SK-N-SH (cell line): ENCODE data around the gene ETS1. TPM values are rescaled to one million over a fixed set of nuclear protein-coding genes. Genes with fewer than 3 reads are reported as not detected.

ENCODE experiments used
- CTCF ChIA-PET: fragments of 300-600, 350-600 bp; formaldehyde crosslinking; extraction: SDS; loops from one replicate; lab custom pipeline; 2021; lab: Yijun Ruan, JAX
- POLR2A ChIA-PET: fragments of 350-600 bp; sonication (Branson Sonifier 250); formaldehyde crosslinking; extraction: SDS; loops from one replicate; lab custom pipeline; 2020; ENCODE audit warnings: antibody characterized with exemption, inconsistent platforms; lab: Yijun Ruan, JAX
- DNase-seq: peaks from one replicate; pipeline ENCODE4 v3.0.0; 2012
- H2AFZ ChIP-seq: fragments of 200-600 bp; sonication (generic); 2 replicates; pipeline ENCODE4 v1.8.1; 2016; ENCODE audit warnings: antibody characterized with exemption, mild to moderate bottlenecking, low read depth
- H3F3A ChIP-seq: fragments of 200-600 bp; sonication (generic); replicated peaks from 2 replicates; pipeline ENCODE3; 2016; ENCODE audit warnings: antibody characterized with exemption, mild to moderate bottlenecking; ENCODE audit not compliant: insufficient read depth
- H3K27ac ChIP-seq, 2 experiments: fragments of 200-500 bp in 1 of 2; fragments of 200-600 bp in 1 of 2; sonication (Bioruptor generic) in 1 of 2; sonication (generic), shearing (Covaris generic) in 1 of 2; 2 replicates each; pipeline versions ENCODE4 v1.5.1 to v1.6.1; 2014 to 2016; ENCODE audit warnings: low read depth in 2 of 2, inconsistent platforms in 1 of 2, low read length in 1 of 2, mild to moderate bottlenecking in 1 of 2, mixed read lengths in 1 of 2
- H3K27me3 ChIP-seq: fragments of 200-600 bp; sonication (generic), shearing (Covaris generic); 2 replicates; pipeline ENCODE4 v1.6.1; 2016; ENCODE audit warnings: mixed run types; ENCODE audit not compliant: insufficient read depth
- H3K36me3 ChIP-seq, 2 experiments: fragments of 200-500 bp in 1 of 2; fragments of 200-600 bp in 1 of 2; sonication (Bioruptor generic) in 1 of 2; sonication (generic) in 1 of 2; replicated peaks in 1 of 2; 2 replicates each; pipeline versions ENCODE3 to v1.5.1; 2014 to 2016; ENCODE audit warnings: low read length in 1 of 2, mild to moderate bottlenecking in 1 of 2; ENCODE audit not compliant: insufficient read depth in 2 of 2, control insufficient read depth in 1 of 2
- H3K4me1 ChIP-seq, 2 experiments: fragments of 200-500 bp in 1 of 2; fragments of 200-600 bp in 1 of 2; sonication (Bioruptor generic) in 1 of 2; sonication (generic), shearing (Covaris generic) in 1 of 2; 2 replicates each; pipeline versions ENCODE4 v1.5.1 to v1.6.1; 2014 to 2016; ENCODE audit warnings: low read depth in 1 of 2, low read length in 1 of 2, mixed run types in 1 of 2; ENCODE audit not compliant: insufficient read depth in 2 of 2, control insufficient read depth in 1 of 2
- H3K4me2 ChIP-seq: fragments of 200-600 bp; sonication (generic), shearing (Covaris generic); 2 replicates; pipeline ENCODE4 v1.6.1; 2017; ENCODE audit warnings: mixed run types
- H3K4me3 ChIP-seq, 2 experiments: fragments of 200-500 bp in 1 of 2; fragments of 200-600 bp in 1 of 2; sonication (Bioruptor generic) in 1 of 2; sonication (generic), shearing (Covaris generic) in 1 of 2; 2 replicates each; pipeline versions ENCODE4 v1.5.1 to v1.8.1; 2014 to 2016; ENCODE audit warnings: low read depth in 2 of 2, inconsistent platforms in 1 of 2, low read length in 1 of 2, mild to moderate bottlenecking in 1 of 2, mixed read lengths in 1 of 2, moderate library complexity in 1 of 2
- H3K79me2 ChIP-seq: fragments of 200-600 bp; sonication (generic); 2 replicates; pipeline ENCODE4 v1.8.1; 2017; ENCODE audit warnings: mild to moderate bottlenecking; ENCODE audit not compliant: insufficient read depth
- H3K9ac ChIP-seq: fragments of 200-600 bp; sonication (generic); 2 replicates; pipeline ENCODE4 v1.6.1; 2017; ENCODE audit warnings: mixed run types
- H3K9me2 ChIP-seq: fragments of 200-600 bp; sonication (generic); 2 replicates; pipeline ENCODE4 v1.6.1; 2017; ENCODE audit warnings: mixed run types
- H3K9me3 ChIP-seq: fragments of 200-600 bp; sonication (generic); 2 replicates; pipeline ENCODE4 v1.6.1; 2017; ENCODE audit warnings: mixed run types, mild to moderate bottlenecking, moderate library complexity
- H4K20me1 ChIP-seq: fragments of 200-600 bp; sonication (generic); 2 replicates; pipeline ENCODE4 v1.6.1; 2017; ENCODE audit warnings: mild to moderate bottlenecking, mixed run types; ENCODE audit not compliant: insufficient read depth
- CHD2 ChIP-seq: fragments of 150-350 bp; IDR thresholded peaks from 2 replicates; pipeline ENCODE4 v1.6.1; 2018; ENCODE audit warnings: low read length; ENCODE audit not compliant: partially characterized antibody
- CTCF ChIP-seq: fragments of 200-600 bp; sonication (generic); IDR thresholded peaks from 2 replicates; pipeline ENCODE4 v1.6.1; 2017; ENCODE audit warnings: antibody characterized with exemption, mild to moderate bottlenecking, moderate library complexity
- ELF1 ChIP-seq: IDR thresholded peaks from 2 replicates; pipeline ENCODE4 v1.4.0; 2012
- EZH2phosphoT487 ChIP-seq: fragments of 200-600 bp; sonication (generic); IDR thresholded peaks from 2 replicates; pipeline ENCODE4 v1.6.1; 2017; ENCODE audit warnings: low read depth, mixed run types, mild to moderate bottlenecking, antibody characterized with exemption, moderate library complexity, borderline replicate concordance
- GATA2 ChIP-seq: sonication (generic); formaldehyde crosslinking; IDR thresholded peaks from 2 replicates; pipeline ENCODE4 v1.5.0; 2020; ENCODE audit warnings: mild to moderate bottlenecking, missing genetic modification reagents
- JUND ChIP-seq: IDR thresholded peaks from 2 replicates; pipeline ENCODE4 v1.4.0; 2012
- MAX ChIP-seq: IDR thresholded peaks from 2 replicates; pipeline ENCODE4 v1.4.0; 2012; ENCODE audit warnings: low read depth
- MEF2A ChIP-seq: IDR thresholded peaks from 2 replicates; pipeline ENCODE4 v1.4.0; 2012; ENCODE audit warnings: low read depth, borderline replicate concordance
- MXI1 ChIP-seq: IDR thresholded peaks from 2 replicates; pipeline ENCODE4 v1.6.1; 2012; ENCODE audit warnings: mild to moderate bottlenecking, low read depth, low read length, improper control_type of control experiment
- PBX3 ChIP-seq: IDR thresholded peaks from 2 replicates; pipeline ENCODE4; 2012
- RAD21 ChIP-seq: IDR thresholded peaks from 2 replicates; pipeline ENCODE4 v1.6.1; 2012; ENCODE audit warnings: mild to moderate bottlenecking, low read length
- REST ChIP-seq: IDR thresholded peaks from 2 replicates; pipeline ENCODE4 v1.6.1; 2012; ENCODE audit warnings: mild to moderate bottlenecking, low read depth, low read length, moderate library complexity
- RXRA ChIP-seq: IDR thresholded peaks from 2 replicates; pipeline ENCODE4 v1.4.0; 2012; ENCODE audit warnings: low read depth, mild to moderate bottlenecking, borderline replicate concordance
- SIN3A ChIP-seq: IDR thresholded peaks from 2 replicates; pipeline ENCODE4 v1.6.1; 2012; ENCODE audit warnings: low read depth, mild to moderate bottlenecking, low read length, moderate library complexity, borderline replicate concordance
- SMC3 ChIP-seq: IDR thresholded peaks from 2 replicates; pipeline ENCODE4 v1.6.1; 2012; ENCODE audit warnings: low read depth, low read length, improper control_type of control experiment
- TEAD4 ChIP-seq: IDR thresholded peaks from 2 replicates; pipeline ENCODE4 v1.4.0; 2012; ENCODE audit warnings: mild to moderate bottlenecking, borderline replicate concordance; ENCODE audit not compliant: insufficient read depth
- YY1 ChIP-seq: IDR thresholded peaks from 2 replicates; pipeline ENCODE4 v1.4.0; 2012; ENCODE audit warnings: low read depth, mild to moderate bottlenecking
- WGBS: methylation state at CpG from one replicate; pipeline ENCODE4 v1.1.6; 2017; ENCODE audit warnings: low lambda C conversion rate; 5-methylcytosine and 5-hydroxymethylcytosine counted together
- polyA plus RNA-seq, 3 experiments: library from polyadenylated mRNA; depleted of rRNA; stranded (reverse); fragments of >200 nt; gene quantifications; 2 replicates each; pipeline ENCODE4 v1.2.3, GENCODE V29; 2012
- TF ChIP-seq, protein P1 (sequence below): IDR thresholded peaks from 2 replicates; pipeline ENCODE4 v1.4.0; 2012; ENCODE audit warnings: low read depth, borderline replicate concordance

The ETS1 gene
- polyA plus RNA-seq, 1 of the 3 experiments (the other 2 are of a cell fraction): 14.5 TPM

DNA sequence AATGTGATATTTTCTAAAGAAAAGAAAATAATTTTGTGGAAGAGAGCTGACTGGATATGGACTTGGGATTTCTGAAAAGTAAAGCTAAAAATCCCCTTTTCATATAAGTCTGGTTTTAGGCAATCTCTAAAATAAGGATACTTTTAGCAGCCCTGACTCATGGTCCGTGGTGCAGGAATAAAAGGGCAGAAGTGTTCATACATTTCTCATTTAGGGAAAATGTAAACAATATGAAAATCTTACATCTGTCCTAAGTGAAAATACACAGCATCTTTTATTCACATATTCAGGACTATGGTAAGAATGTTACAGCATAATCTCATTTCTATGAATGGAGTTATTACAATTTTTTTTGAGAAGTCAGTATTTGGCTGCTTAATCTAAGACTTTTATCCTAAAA, 735 bp upstream of the ETS1 start:
- no peak for TF ChIP-seq CTCF
- TF ChIP-seq GATA2 (CRISPR knock-in tag): no peak
- no peak for TF ChIP-seq CHD2
- no peak for TF ChIP-seq YY1
- TF ChIP-seq RXRA: no peak
- TF ChIP-seq JUND: no peak
- no peak for TF ChIP-seq SIN3A
- TF ChIP-seq PBX3: no peak
- no peak for TF ChIP-seq RAD21
- TF ChIP-seq SMC3: no peak
- no peak for TF ChIP-seq TEAD4
- no peak for TF ChIP-seq MEF2A
- no peak for TF ChIP-seq ELF1
- TF ChIP-seq EZH2phosphoT487: no peak
- TF ChIP-seq, protein P1, sequence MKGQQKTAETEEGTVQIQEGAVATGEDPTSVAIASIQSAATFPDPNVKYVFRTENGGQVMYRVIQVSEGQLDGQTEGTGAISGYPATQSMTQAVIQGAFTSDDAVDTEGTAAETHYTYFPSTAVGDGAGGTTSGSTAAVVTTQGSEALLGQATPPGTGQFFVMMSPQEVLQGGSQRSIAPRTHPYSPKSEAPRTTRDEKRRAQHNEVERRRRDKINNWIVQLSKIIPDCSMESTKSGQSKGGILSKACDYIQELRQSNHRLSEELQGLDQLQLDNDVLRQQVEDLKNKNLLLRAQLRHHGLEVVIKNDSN: no peak
- no peak for TF ChIP-seq MAX
- TF ChIP-seq MXI1: no peak
- TF ChIP-seq REST: no peak
- Histone ChIP-seq H3K9ac (no peak overlapping the region), H3K79me2 (no peaks in the 10 kb centered on the region), H3F3A (no peaks in the 10 kb centered on the region), H4K20me1 (no peaks in the 10 kb centered on the region), H3K27me3 (no peaks in the 10 kb centered on the region; the same call in 1 of the 2 replicates), H3K9me3 (no peaks in the 10 kb centered on the region), H3K4me1 (peaks cover 0 to under 1% of the 10 kb centered on the region in 2 experiments; a peak in 1 of 4 replicates), H3K9me2 (no peaks in the 10 kb centered on the region), H3K27ac (no peak overlapping the region), H3K36me3 (no peaks in the 10 kb centered on the region), H2AFZ (no peak overlapping the region), H3K4me2 (no peak overlapping the region), H3K4me3 (no peak overlapping the region)
- WGBS: 63% methylated on average over 1 of the region's 1 CpG
- CTCF ChIA-PET: no interaction called here
- POLR2A ChIA-PET: no interaction called here
- DNase-seq: no peak
